Kidney (tissue), 14 donors: ENCODE measurements around the gene PYGB. TPM values are rescaled to one million over a fixed set of nuclear protein-coding genes. Genes with fewer than 3 reads are reported as not detected.

Experiments
- DNase-seq, 5 donors: peaks; one replicate each; pipeline ENCODE4 v3.0.0-alpha.2; 2013 to 2020
- FAIRE-seq: peaks from 2 replicates; lab custom pipeline; 2012; peaks lifted over from hg19 to GRCh38; lab: Jason Lieb, UNC
- H3K27ac ChIP-seq, 2 donors: one replicate each; pipeline ENCODE4 v1.7.0; 2013; ENCODE audit warnings: low read depth in 2 of 2, low read length in 2 of 2, inconsistent platforms in 1 of 2
- H3K27me3 ChIP-seq: one replicate; pipeline ENCODE4 v1.7.1; 2013; ENCODE audit warnings: low read length, inconsistent platforms; ENCODE audit not compliant: control insufficient read depth, insufficient read depth
- H3K36me3 ChIP-seq, 3 donors: one replicate each; pipeline versions ENCODE4 v1.7.0 to v1.7.1; 2013; ENCODE audit warnings: low read length in 3 of 3, control low read depth in 1 of 3, inconsistent platforms in 1 of 3; ENCODE audit not compliant: insufficient read depth in 3 of 3, control insufficient read depth in 2 of 3
- H3K4me1 ChIP-seq, 3 donors: one replicate each; pipeline versions ENCODE4 v1.7.0 to v1.7.1; 2013; ENCODE audit warnings: low read length in 3 of 3, inconsistent platforms in 1 of 3, low read depth in 1 of 3; ENCODE audit not compliant: control insufficient read depth in 2 of 3, insufficient read depth in 2 of 3
- H3K4me3 ChIP-seq, 3 donors: one replicate each; pipeline versions ENCODE4 v1.7.0 to v1.8.1; 2013; ENCODE audit warnings: low read length in 3 of 3, control low read depth in 1 of 3, inconsistent platforms in 1 of 3
- H3K9ac ChIP-seq, 3 donors: one replicate each; pipeline versions ENCODE4 v1.7.0 to v1.7.1; 2013; ENCODE audit warnings: low read length in 3 of 3, control low read depth in 1 of 3, inconsistent platforms in 1 of 3
- H3K9me3 ChIP-seq, 3 donors: one replicate each; pipeline versions ENCODE4 v1.7.0 to v1.7.1; 2013; ENCODE audit warnings: low read length in 3 of 3, control low read depth in 1 of 3, inconsistent platforms in 1 of 3; ENCODE audit not compliant: control insufficient read depth in 2 of 3, insufficient read depth in 1 of 3
- intact Hi-C: fragments of 100-400 bp; cut with DNase I; formaldehyde crosslinking; loops from one replicate; pipeline ENCODE4 v1.11.1; 2022
- polyA plus RNA-seq: library from polyadenylated mRNA; stranded (reverse); fragments of 350-450 nt; fragmentation: Illumina TruSeq; extraction: RNeasy Lipid Tissue Mini Kit (QIAGEN cat#74804); gene quantifications from one replicate; pipeline ENCODE4 v1.2.3, GENCODE V29; 2014; ENCODE audit warnings: low read depth, low replicate concordance; ENCODE audit not compliant: insufficient read depth
- total RNA-seq: library from RNA; stranded (reverse); fragmentation: NEBNext Ultra II Directional; extraction: Animal tissue kit (Norgen Biotek cat#: 25700); gene quantifications from one replicate; pipeline ENCODE4 v1.2.1, GENCODE V29; 2021
- TF ChIP-seq, protein P1 (sequence below): IDR thresholded peaks from 3 replicates; pipeline ENCODE4 v1.5.1; 2012; ENCODE audit warnings: mild to moderate bottlenecking, moderate library complexity, borderline replicate concordance; ENCODE audit not compliant: insufficient read depth; ENCODE audit errors: extremely low read depth
- donor health status: control.
- donor health status: control.
- donor health status: control.
- donor health status: control.
- donor health status: control.
- donor health status: DM: yes; HTN: yes; CAD: no.
- donor health status: Normal renal cell carcinoma (clear cell type).

The PYGB gene
- total and polyA plus RNA-seq, 2 donors from 2014 or later = 50.9 to 176 TPM

- intact Hi-C loops = no loop called here
- H3K9ac ChIP-seq = no peak overlapping the region
- TF ChIP-seq, protein P1, sequence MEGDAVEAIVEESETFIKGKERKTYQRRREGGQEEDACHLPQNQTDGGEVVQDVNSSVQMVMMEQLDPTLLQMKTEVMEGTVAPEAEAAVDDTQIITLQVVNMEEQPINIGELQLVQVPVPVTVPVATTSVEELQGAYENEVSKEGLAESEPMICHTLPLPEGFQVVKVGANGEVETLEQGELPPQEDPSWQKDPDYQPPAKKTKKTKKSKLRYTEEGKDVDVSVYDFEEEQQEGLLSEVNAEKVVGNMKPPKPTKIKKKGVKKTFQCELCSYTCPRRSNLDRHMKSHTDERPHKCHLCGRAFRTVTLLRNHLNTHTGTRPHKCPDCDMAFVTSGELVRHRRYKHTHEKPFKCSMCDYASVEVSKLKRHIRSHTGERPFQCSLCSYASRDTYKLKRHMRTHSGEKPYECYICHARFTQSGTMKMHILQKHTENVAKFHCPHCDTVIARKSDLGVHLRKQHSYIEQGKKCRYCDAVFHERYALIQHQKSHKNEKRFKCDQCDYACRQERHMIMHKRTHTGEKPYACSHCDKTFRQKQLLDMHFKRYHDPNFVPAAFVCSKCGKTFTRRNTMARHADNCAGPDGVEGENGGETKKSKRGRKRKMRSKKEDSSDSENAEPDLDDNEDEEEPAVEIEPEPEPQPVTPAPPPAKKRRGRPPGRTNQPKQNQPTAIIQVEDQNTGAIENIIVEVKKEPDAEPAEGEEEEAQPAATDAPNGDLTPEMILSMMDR = no peak
Observed at GRCh38 chr20:25204550-25205276, 43.2 kb upstream of the PYGB start.

DNA sequence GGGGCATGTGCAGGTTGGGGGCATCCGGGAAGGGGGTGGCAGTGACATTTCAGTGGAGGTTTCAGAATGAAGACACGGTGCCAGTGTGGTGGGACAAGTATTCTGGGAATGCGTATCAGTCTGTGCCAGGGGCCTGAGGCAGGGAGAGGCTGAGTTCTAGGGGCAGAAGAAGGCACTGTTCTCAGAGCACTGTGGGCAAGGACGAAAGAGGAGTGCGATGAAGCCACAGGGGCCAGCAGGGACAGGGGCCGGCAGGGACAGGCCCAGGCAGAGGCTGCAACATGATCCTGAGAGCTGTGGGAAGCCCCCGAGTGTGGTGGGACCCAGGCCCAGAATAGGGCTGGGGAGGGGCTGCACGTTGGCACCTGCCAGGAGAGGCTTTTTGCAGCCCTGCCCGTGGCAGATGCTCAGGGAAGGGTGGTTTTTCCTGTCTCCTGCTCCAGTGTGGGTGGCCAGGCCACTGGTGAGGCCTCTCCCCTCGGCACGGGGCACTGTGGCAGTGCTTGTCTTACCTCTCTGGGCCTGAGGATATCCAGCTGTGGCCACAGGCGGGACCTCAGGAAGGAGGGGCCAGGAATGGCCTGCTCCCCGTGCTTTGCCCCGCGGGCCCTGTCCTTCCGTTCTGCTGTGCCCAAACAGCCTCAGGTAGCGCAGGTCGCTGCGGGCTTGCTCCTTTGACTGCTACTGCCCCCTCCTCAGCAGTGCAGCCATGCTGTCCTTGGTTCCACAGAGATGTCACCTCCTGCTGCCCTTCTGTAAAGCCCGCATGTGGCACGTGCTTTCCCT, 42.4 kb upstream of the PYGB start:
- no peak overlapping the region for H3K27ac ChIP-seq
- H3K9ac ChIP-seq = no peak overlapping the region
- no peak for DNase-seq

More at GRCh38 chr20:25204550-25205276, 43.2 kb upstream of the PYGB start:
- no peaks in the 10 kb centered on the region for H3K4me1 ChIP-seq
- FAIRE-seq (no peak), DNase-seq (no peak)
- no peak overlapping the region for H3K27ac ChIP-seq
- no peak overlapping the region for H3K4me3 ChIP-seq
- H3K36me3 ChIP-seq = no peaks in the 10 kb centered on the region
- no peaks in the 10 kb centered on the region for H3K9me3 ChIP-seq
- H3K27me3 ChIP-seq = no peaks in the 10 kb centered on the region

GRCh38 chr20:25206063-25206403, 41.9 kb upstream of the PYGB start:
- no peaks in the 10 kb centered on the region for H3K4me1 ChIP-seq
- no peak for DNase-seq
- no peaks in the 10 kb centered on the region for H3K9me3 ChIP-seq
- peaks cover 0 to 1% (median 0%) of the 10 kb centered on the region in 3 donors for H3K36me3 ChIP-seq
- H3K4me3 ChIP-seq = no peak overlapping the region
- TF ChIP-seq, protein P1 = no peak
- H3K27me3 ChIP-seq = no peaks in the 10 kb centered on the region
- FAIRE-seq = no peak
- no peak overlapping the region for H3K9ac ChIP-seq
- H3K27ac ChIP-seq = no peak overlapping the region
- intact Hi-C loops = no loop called here

More for the DNA sequence above, 42.4 kb upstream of the PYGB start:
- H3K4me1 ChIP-seq = no peaks in the 10 kb centered on the region
- H3K36me3 ChIP-seq = no peaks in the 10 kb centered on the region
- no peaks in the 10 kb centered on the region for H3K27me3 ChIP-seq
- H3K9me3 ChIP-seq = no peaks in the 10 kb centered on the region
- FAIRE-seq = no peak
- H3K4me3 ChIP-seq = no peak overlapping the region
- TF ChIP-seq, protein P1 = no peak
- intact Hi-C loops = no loop called here
